IgD-negative memory B cell (primary cell): ENCODE results near the gene SP110. TPM values are rescaled to one million over a fixed set of nuclear protein-coding genes. Genes with fewer than 3 reads are reported as not detected.

Experiments used
- H3K27ac Mint-ChIP-seq, 3 donors: one replicate each; pipeline ENCODE4 v1.8.0; 2020 to 2022; ENCODE audit warnings: mild to moderate bottlenecking in 3 of 3, mixed read lengths in 3 of 3, moderate library complexity in 1 of 3
- H3K27me3 Mint-ChIP-seq: one replicate; pipeline ENCODE4 v1.8.0; 2021; ENCODE audit warnings: mixed read lengths
- H3K36me3 Mint-ChIP-seq: one replicate; pipeline ENCODE4 v1.8.0; 2020; ENCODE audit warnings: mild to moderate bottlenecking, mixed read lengths
- H3K4me1 Mint-ChIP-seq, 3 donors: one replicate each; pipeline ENCODE4 v1.8.0; 2020 to 2022; ENCODE audit warnings: mixed read lengths in 3 of 3, mild to moderate bottlenecking in 1 of 3
- H3K4me3 Mint-ChIP-seq, 4 donors: one replicate each; pipeline ENCODE4 v1.8.0; 2020 to 2022; ENCODE audit warnings: mild to moderate bottlenecking in 4 of 4, mixed read lengths in 4 of 4, moderate library complexity in 3 of 4
- H3K9me3 Mint-ChIP-seq, 3 donors: one replicate each; pipeline ENCODE4 v1.8.0; 2020 to 2021; ENCODE audit warnings: mixed read lengths in 3 of 3, mild to moderate bottlenecking in 1 of 3
- polyA plus RNA-seq: library from polyadenylated mRNA; unstranded; fragments of 300-500 nt; fragmentation: Illumina TruSeq; gene quantifications from one replicate; pipeline ENCODE4 v1.2.3, GENCODE V29; 2021

Gene SP110
- polyA plus RNA-seq, 1 donor from 2014 or later: 273 TPM

- Mint-ChIP-seq H3K4me3 (no peak overlapping the region), H3K4me1 (peaks cover 24 to 34% (median 24%) of the 10 kb centered on the region in 3 donors), H3K36me3 (peaks cover 13% of the 10 kb centered on the region), H3K9me3 (no peaks in the 10 kb centered on the region), H3K27me3 (no peaks in the 10 kb centered on the region), H3K27ac (no peak overlapping the region)
Measured at GRCh38 chr2:230209422-230210051, 10.2 kb downstream of the SP110 start.

GRCh38 chr2:230208576-230208975 is 11.2 kb downstream of the SP110 start:
- peaks cover 12% of the 10 kb centered on the region for H3K36me3 Mint-ChIP-seq
- H3K9me3 Mint-ChIP-seq: no peaks in the 10 kb centered on the region
- H3K27ac Mint-ChIP-seq: no peak overlapping the region
- H3K4me3 Mint-ChIP-seq: no peak overlapping the region
- peaks cover 26 to 36% (median 30%) of the 10 kb centered on the region in 3 donors for H3K4me1 Mint-ChIP-seq
- H3K27me3 Mint-ChIP-seq: no peaks in the 10 kb centered on the region

- peaks cover 13% of the 10 kb centered on the region for H3K36me3 Mint-ChIP-seq
- H3K27ac Mint-ChIP-seq: peak overlapping the region; percentile 89 to 93 (median 89)
- H3K4me1 Mint-ChIP-seq: peaks cover 37 to 41% (median 39%) of the 10 kb centered on the region in 3 donors
- no peaks in the 10 kb centered on the region for H3K9me3 Mint-ChIP-seq
- peak overlapping the region in 3 of 4 donors; percentile 44 to 88 (median 62) for H3K4me3 Mint-ChIP-seq
- no peaks in the 10 kb centered on the region for H3K27me3 Mint-ChIP-seq
Measured at GRCh38 chr2:230205721-230206120, 14.1 kb downstream of the SP110 start.

- Mint-ChIP-seq H3K27ac (peak overlapping the region; percentile 89 to 93 (median 89)), H3K4me3 (peak overlapping the region; percentile 44 to 88 (median 74)), H3K9me3 (no peaks in the 10 kb centered on the region), H3K36me3 (peaks cover 13% of the 10 kb centered on the region), H3K4me1 (peaks cover 37 to 41% (median 39%) of the 10 kb centered on the region in 3 donors), H3K27me3 (no peaks in the 10 kb centered on the region)
Measured at GRCh38 chr2:230205034-230205433, 14.8 kb downstream of the SP110 start.

- Mint-ChIP-seq H3K36me3 (peaks cover 13% of the 10 kb centered on the region), H3K4me1 (peaks cover 37 to 41% (median 39%) of the 10 kb centered on the region in 3 donors), H3K27me3 (no peaks in the 10 kb centered on the region), H3K27ac (peak overlapping the region; percentile 67 to 95 (median 89)), H3K4me3 (peak overlapping the region; percentile 60 to 90 (median 81)), H3K9me3 (no peaks in the 10 kb centered on the region)
Measured at GRCh38 chr2:230203110-230203676, 16.6 kb downstream of the SP110 start.

GRCh38 chr2:230202430-230203109 is 17.2 kb downstream of the SP110 start:
- H3K27ac Mint-ChIP-seq: peak overlapping the region; percentile 67 to 95 (median 89)
- no peaks in the 10 kb centered on the region for H3K27me3 Mint-ChIP-seq
- no peaks in the 10 kb centered on the region for H3K9me3 Mint-ChIP-seq
- H3K4me3 Mint-ChIP-seq: peak overlapping the region; percentile 60 to 90 (median 81)
- H3K4me1 Mint-ChIP-seq: peaks cover 37 to 41% (median 39%) of the 10 kb centered on the region in 3 donors
- peaks cover 17% of the 10 kb centered on the region for H3K36me3 Mint-ChIP-seq

GRCh38 chr2:230184727-230185578 is 34.8 kb downstream of the SP110 start:
- no peaks in the 10 kb centered on the region for H3K9me3 Mint-ChIP-seq
- H3K4me1 Mint-ChIP-seq: peaks cover 0 to 3% (median 1%) of the 10 kb centered on the region in 3 donors
- H3K36me3 Mint-ChIP-seq: peaks cover 9% of the 10 kb centered on the region
- no peak overlapping the region for H3K4me3 Mint-ChIP-seq
- H3K27ac Mint-ChIP-seq: no peak overlapping the region
- no peaks in the 10 kb centered on the region for H3K27me3 Mint-ChIP-seq

GRCh38 chr2:230181195-230181594 is 38.6 kb downstream of the SP110 start:
- Mint-ChIP-seq H3K9me3 (no peaks in the 10 kb centered on the region), H3K4me1 (peaks cover 0 to 1% (median 0%) of the 10 kb centered on the region in 3 donors), H3K27ac (no peak overlapping the region), H3K27me3 (no peaks in the 10 kb centered on the region), H3K36me3 (peaks cover 5% of the 10 kb centered on the region), H3K4me3 (no peak overlapping the region)

GRCh38 chr2:230179907-230180306 is 39.9 kb downstream of the SP110 start:
- Mint-ChIP-seq H3K9me3 (no peaks in the 10 kb centered on the region), H3K27ac (no peak overlapping the region), H3K27me3 (no peaks in the 10 kb centered on the region), H3K36me3 (peaks cover 8% of the 10 kb centered on the region), H3K4me3 (no peak overlapping the region), H3K4me1 (peaks cover 0 to 1% (median 0%) of the 10 kb centered on the region in 3 donors)

GRCh38 chr2:230178546-230179485 is 41.0 kb downstream of the SP110 start:
- peaks cover 8% of the 10 kb centered on the region for H3K36me3 Mint-ChIP-seq
- H3K27ac Mint-ChIP-seq: peak overlapping the region in 1 of 3 donors; percentile 53
- H3K27me3 Mint-ChIP-seq: no peaks in the 10 kb centered on the region
- peaks cover 0 to 1% (median 0%) of the 10 kb centered on the region in 3 donors for H3K4me1 Mint-ChIP-seq
- H3K9me3 Mint-ChIP-seq: no peaks in the 10 kb centered on the region
- no peak overlapping the region for H3K4me3 Mint-ChIP-seq

GRCh38 chr2:230176996-230177395 is 42.8 kb downstream of the SP110 start:
- Mint-ChIP-seq H3K27ac (peak overlapping the region in 1 of 3 donors; percentile 18), H3K4me3 (no peak overlapping the region), H3K4me1 (peaks cover 0 to 1% (median 0%) of the 10 kb centered on the region in 3 donors), H3K9me3 (no peaks in the 10 kb centered on the region), H3K36me3 (peaks cover 8% of the 10 kb centered on the region), H3K27me3 (no peaks in the 10 kb centered on the region)

- Mint-ChIP-seq H3K4me3 (no peak overlapping the region), H3K9me3 (no peaks in the 10 kb centered on the region), H3K27ac (no peak overlapping the region), H3K27me3 (no peaks in the 10 kb centered on the region), H3K4me1 (peaks cover 0 to 1% (median 0%) of the 10 kb centered on the region in 3 donors), H3K36me3 (peaks cover 3% of the 10 kb centered on the region)
Measured at GRCh38 chr2:230174466-230174865, 45.3 kb downstream of the SP110 start.

- Mint-ChIP-seq H3K36me3 (peaks cover 7% of the 10 kb centered on the region), H3K9me3 (no peaks in the 10 kb centered on the region), H3K4me1 (no peaks in the 10 kb centered on the region), H3K27me3 (no peaks in the 10 kb centered on the region), H3K27ac (no peak overlapping the region), H3K4me3 (no peak overlapping the region)
Measured at GRCh38 chr2:230172852-230173251, 46.9 kb downstream of the SP110 start.

- H3K4me1 Mint-ChIP-seq: no peaks in the 10 kb centered on the region
- H3K36me3 Mint-ChIP-seq: peaks cover 7% of the 10 kb centered on the region
- no peak overlapping the region for H3K4me3 Mint-ChIP-seq
- no peaks in the 10 kb centered on the region for H3K27me3 Mint-ChIP-seq
- H3K9me3 Mint-ChIP-seq: no peaks in the 10 kb centered on the region
- H3K27ac Mint-ChIP-seq: peak overlapping the region in 1 of 3 donors; percentile 48
Measured at GRCh38 chr2:230172156-230172555, 47.6 kb downstream of the SP110 start.
